Measurements from ENCODE around the gene JAK2.

DNA sequence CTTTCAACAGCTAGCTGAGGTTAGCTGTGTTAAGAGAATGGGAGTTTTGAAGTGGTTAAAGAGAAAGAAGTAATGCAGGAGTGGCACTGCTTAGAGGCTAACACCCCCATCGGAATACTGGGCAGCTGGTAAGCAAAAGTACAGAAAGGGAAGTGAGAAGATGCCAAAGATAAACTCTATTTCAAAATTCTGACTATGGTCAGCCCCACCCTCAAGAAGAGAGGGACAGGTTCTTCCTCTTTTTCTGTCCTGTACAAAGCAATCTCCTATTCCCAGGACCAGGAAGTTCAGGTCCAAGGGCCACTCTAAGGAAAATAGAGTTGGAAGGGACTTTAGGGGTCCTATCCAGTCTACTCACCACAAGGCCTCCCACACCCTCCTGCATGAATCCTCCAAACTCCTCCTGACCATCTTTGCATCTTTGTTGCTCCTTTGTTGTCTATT, 45.9 kb upstream of the JAK2 start:
- TF ChIP-seq CTCF (IDR thresholded peaks at IDR 0.05) (no peak), POLR2A (IDR thresholded peaks at IDR 0.05) (no peak)

Data from esophagus squamous epithelium (tissue), 4 donors.